GM19238 (cell line): ENCODE data around the gene USP38.
"Not testable (repeated sequence)": the region's sequence is repeated elsewhere in the genome, so short reads cannot be mapped to it uniquely, and the experiment has no call there.

Source experiments
- DNase-seq: peaks from one replicate; pipeline ENCODE4 v3.0.0; 2011; ENCODE audit warnings: low spot score; ENCODE audit not compliant: insufficient read length

Gene USP38

GRCh38 chr4:143257356-143257755, 72.6 kb downstream of the USP38 start:
- no peak for DNase-seq

- no peak for DNase-seq
Measured at GRCh38 chr4:143260750-143261149, 76.0 kb downstream of the USP38 start.

GRCh38 chr4:143262838-143263237, 78.1 kb downstream of the USP38 start:
- DNase-seq, result no peak

GRCh38 chr4:143267690-143268089, 83.0 kb downstream of the USP38 start:
- DNase-seq, result not testable (repeated sequence)

- DNase-seq, result no peak
Measured at GRCh38 chr4:143270256-143270838, 85.6 kb downstream of the USP38 start.
